ENCODE data around the gene AMOTL1. TPM values are rescaled to one million over a fixed set of nuclear protein-coding genes. Genes with fewer than 3 reads are reported as not detected.

Gene AMOTL1
- total RNA-seq, 1 donor from 2014 or later, result 57.2 TPM

DNA sequence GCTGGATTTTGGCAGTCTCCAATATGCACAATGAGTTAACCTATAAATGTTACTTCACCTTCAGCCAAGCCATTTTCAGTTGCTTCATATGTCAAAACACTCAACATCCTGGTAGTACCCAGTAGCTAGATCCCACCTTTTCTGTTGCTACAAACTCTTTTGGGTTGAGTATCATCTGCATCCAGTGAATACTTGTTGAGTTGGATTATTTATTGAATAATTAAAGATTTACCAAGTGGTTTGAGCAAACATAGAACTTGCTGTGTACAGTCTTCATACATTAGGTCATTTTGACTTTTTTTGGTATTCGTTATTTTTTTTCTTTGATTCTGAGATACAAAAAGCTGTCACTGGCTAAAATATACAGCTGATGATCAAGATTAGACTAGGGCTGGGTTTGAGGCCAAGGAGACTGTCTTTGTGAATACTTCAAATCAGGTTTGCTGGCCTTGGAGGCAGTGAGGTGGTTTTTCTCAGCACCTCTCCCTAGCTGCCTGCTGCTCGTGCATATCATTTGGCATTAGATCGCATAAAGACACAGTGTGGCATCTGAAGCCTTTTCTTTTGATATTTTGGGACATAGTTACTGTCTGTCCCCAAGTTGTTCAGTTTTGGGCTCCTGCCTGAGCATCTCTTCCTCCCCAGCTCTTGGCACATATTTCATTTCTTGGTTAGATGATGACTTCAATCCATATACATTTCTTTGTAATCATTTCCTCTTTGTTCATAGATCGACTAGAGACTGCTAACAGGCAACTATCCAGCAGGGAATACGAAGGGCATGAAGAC, 62.8 kb downstream of the AMOTL1 start:
- Histone ChIP-seq H3K36me3 (peaks cover 70% of the 10 kb centered on the region), H3K4me3 (no peak overlapping the region), H3K27ac (no peak overlapping the region), H3K27me3 (ENCODE audit: low read depth) (no peaks in the 10 kb centered on the region), H3K9me3 (no peaks in the 10 kb centered on the region), H3K4me1 (peaks cover 47% of the 10 kb centered on the region)
- intact Hi-C loops (cut with DNase I), result no loop called here
- DNase-seq (no peak), ATAC-seq (no peak)
- TF ChIP-seq, protein P1, sequence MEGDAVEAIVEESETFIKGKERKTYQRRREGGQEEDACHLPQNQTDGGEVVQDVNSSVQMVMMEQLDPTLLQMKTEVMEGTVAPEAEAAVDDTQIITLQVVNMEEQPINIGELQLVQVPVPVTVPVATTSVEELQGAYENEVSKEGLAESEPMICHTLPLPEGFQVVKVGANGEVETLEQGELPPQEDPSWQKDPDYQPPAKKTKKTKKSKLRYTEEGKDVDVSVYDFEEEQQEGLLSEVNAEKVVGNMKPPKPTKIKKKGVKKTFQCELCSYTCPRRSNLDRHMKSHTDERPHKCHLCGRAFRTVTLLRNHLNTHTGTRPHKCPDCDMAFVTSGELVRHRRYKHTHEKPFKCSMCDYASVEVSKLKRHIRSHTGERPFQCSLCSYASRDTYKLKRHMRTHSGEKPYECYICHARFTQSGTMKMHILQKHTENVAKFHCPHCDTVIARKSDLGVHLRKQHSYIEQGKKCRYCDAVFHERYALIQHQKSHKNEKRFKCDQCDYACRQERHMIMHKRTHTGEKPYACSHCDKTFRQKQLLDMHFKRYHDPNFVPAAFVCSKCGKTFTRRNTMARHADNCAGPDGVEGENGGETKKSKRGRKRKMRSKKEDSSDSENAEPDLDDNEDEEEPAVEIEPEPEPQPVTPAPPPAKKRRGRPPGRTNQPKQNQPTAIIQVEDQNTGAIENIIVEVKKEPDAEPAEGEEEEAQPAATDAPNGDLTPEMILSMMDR (IDR thresholded peaks at IDR 0.05), result no peak

DNA sequence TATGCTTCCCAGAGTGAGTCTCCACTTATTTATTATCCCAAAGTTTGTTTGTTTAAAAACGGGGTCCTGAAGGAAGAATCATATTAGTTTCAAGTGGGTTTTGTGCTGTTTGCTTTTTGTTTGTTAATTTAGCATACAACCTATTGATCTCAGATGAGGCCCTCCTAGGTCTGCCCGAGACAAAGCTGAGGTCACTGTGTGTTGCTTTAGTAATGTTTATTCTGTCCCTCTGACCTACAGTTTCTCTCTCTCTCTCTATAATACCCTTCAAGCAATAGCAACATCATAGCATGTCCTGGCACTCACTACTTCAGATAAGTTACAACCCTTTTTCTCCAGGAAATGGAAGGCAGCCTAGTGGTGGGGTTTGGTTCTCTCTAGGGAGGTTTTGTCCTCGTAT, 63.4 kb downstream of the AMOTL1 start:
- Histone ChIP-seq H3K4me3 (no peak overlapping the region), H3K36me3 (peaks cover 70% of the 10 kb centered on the region), H3K27me3 (ENCODE audit: low read depth) (no peaks in the 10 kb centered on the region), H3K9me3 (no peaks in the 10 kb centered on the region), H3K4me1 (peaks cover 51% of the 10 kb centered on the region), H3K27ac (no peak overlapping the region)
- TF ChIP-seq, protein P1 (IDR thresholded peaks at IDR 0.05), result no peak
- no peak for DNase-seq
- intact Hi-C loops (cut with DNase I), result no loop called here
- ATAC-seq, result no peak

DNA sequence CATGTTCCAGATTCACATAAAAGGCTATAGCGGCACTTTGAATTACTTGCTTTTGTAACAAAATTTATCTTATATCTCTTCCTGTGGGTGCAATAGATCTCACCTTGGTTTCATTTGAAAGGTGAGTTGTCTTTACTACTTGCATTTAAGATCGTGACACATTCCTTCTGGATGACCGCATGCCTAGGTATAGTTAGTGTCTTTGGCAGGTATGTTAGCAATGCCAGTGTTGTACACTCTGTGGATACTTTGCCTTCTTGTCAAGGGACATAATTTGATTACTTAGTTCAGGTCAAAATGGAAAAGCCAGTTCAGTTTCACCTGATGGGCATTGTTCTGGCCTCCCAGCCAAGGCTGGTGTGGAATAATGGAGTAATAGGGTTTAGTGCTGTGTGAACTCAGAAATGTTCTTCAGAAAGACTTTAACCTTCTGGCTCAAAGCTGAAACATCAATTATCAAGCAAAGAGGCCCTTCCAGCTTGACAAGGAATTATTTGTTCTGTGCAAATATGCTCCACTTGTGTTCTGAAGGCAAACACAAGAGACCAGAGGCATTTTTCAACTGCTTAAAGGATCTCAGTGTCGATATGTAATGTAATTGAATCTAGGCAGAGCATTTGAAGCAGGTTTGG, 64.6 kb downstream of the AMOTL1 start:
- no peaks in the 10 kb centered on the region for H3K9me3 ChIP-seq
- intact Hi-C loops (cut with DNase I), result no loop called here
- TF ChIP-seq, protein P1 (IDR thresholded peaks at IDR 0.05), result no peak
- no peak overlapping the region for H3K4me3 ChIP-seq
- no peaks in the 10 kb centered on the region for H3K27me3 ChIP-seq (ENCODE audit: low read depth)
- peaks cover 61% of the 10 kb centered on the region for H3K4me1 ChIP-seq
- peak; percentile 81 to 89 for ATAC-seq
- no peak for DNase-seq
- H3K27ac ChIP-seq, result peak overlapping the region; percentile 64
- peaks cover 61% of the 10 kb centered on the region for H3K36me3 ChIP-seq

DNA sequence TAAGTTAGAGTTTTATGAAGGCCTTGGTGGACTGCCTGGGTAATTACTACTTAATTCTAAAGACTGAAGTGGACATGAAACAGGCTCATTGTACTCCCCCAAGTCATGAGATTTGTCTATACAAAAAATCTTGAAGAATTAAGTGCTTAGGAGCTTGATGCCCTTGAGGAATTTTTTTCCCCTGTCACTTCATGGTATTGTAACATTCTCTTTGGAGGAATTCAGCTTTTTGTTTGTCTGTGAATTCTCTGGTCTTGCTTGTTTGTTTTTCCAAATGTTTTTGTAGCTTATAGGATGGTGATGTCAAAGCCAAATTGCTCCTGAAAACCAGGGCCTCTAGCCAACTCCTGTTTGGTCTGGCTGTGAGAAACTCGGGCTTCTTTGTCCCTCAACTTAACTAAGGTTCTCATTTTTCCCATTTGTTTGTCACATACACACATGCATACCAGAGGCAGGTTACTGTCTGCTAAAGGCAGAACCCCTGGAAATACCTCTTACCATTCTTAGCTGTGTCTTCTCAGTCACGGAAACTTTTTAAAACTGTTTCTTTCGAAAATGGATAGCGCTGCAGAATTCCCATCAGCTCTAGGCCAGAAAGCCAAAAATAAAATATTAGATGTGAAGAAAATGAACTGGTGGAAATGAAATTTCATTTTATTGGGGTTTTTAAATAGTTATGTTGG, 66.9 kb downstream of the AMOTL1 start:
- Histone ChIP-seq H3K4me1 (peaks cover 70% of the 10 kb centered on the region), H3K27me3 (ENCODE audit: low read depth) (no peaks in the 10 kb centered on the region), H3K27ac (peak overlapping the region; percentile 19), H3K4me3 (no peak overlapping the region), H3K9me3 (no peaks in the 10 kb centered on the region), H3K36me3 (peaks cover 40% of the 10 kb centered on the region)
- intact Hi-C loops (cut with DNase I), result no loop called here
- TF ChIP-seq, protein P1 (IDR thresholded peaks at IDR 0.05), result no peak
- DNase-seq (no peak), ATAC-seq (no peak)

DNA sequence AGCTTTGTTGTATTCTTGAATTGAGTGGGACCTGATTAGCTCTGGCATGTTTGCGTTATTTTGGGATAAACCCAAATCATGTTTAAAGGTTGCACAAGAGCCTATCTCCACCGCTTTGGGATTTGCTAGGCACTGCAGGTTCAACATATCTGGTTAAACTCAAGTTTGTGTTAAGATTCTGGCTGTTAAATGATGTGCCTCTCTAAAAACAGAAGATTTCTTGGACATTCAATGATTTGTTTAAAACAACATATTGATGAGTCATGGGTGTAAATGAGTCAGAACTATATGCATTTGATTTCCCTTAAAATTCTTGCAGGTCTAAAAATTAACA, 67.4 kb downstream of the AMOTL1 start:
- Histone ChIP-seq H3K36me3 (peaks cover 35% of the 10 kb centered on the region), H3K27me3 (ENCODE audit: low read depth) (no peaks in the 10 kb centered on the region), H3K9me3 (no peaks in the 10 kb centered on the region), H3K4me1 (peaks cover 70% of the 10 kb centered on the region), H3K4me3 (no peak overlapping the region), H3K27ac (no peak overlapping the region)
- intact Hi-C loops (cut with DNase I), result no loop called here
- no peak for ATAC-seq
- DNase-seq, result no peak
- TF ChIP-seq, protein P1 (IDR thresholded peaks at IDR 0.05), result no peak

Data from lower lobe of right lung (tissue), 2 donors.